ENCODE data around the gene TMEM171. TPM values are rescaled to one million over a fixed set of nuclear protein-coding genes. Genes with fewer than 3 reads are reported as not detected.

The TMEM171 gene
- total RNA-seq, 1 experiment from 2014 or later, result 1.7 TPM

- peaks cover 13% of the 10 kb centered on the region for H3K36me3 Mint-ChIP-seq
- H3K9me3 Mint-ChIP-seq, result peaks cover 23% of the 10 kb centered on the region
- TF ChIP-seq HMGA2 (CRISPR knock-in tag; IDR thresholded peaks at IDR 0.05) (no peak), GTF2I (CRISPR knock-in tag; conservative IDR thresholded peaks at IDR 0.05) (peak; percentile 74; the same call in 1 of the 2 replicates)
- H3K4me1 Mint-ChIP-seq, result no peaks in the 10 kb centered on the region
- H3K4me3 Mint-ChIP-seq, result no peak overlapping the region
- DNase-seq (ENCODE audit: low spot score), result no peak
- POLR2A ChIA-PET, result no interaction called here
- no peaks in the 10 kb centered on the region; the same call in 1 of the 2 replicates for H3K27me3 Mint-ChIP-seq (ENCODE audit: low read depth)
- ATAC-seq, result no peak
- CTCF ChIA-PET, result no interaction called here
- no peak overlapping the region for H3K27ac Mint-ChIP-seq
Measured at GRCh38 chr5:73097740-73098139, 22.6 kb upstream of the TMEM171 start.

GRCh38 chr5:73100109-73100508 is 20.3 kb upstream of the TMEM171 start:
- ATAC-seq, result no peak
- peaks cover 29% of the 10 kb centered on the region for H3K9me3 Mint-ChIP-seq
- no peak for DNase-seq (ENCODE audit: low spot score)
- no peaks in the 10 kb centered on the region; the same call in 1 of the 2 replicates for H3K27me3 Mint-ChIP-seq (ENCODE audit: low read depth)
- CTCF ChIA-PET, result interaction anchor here (1.0 to 1.5 kb wide), 2 partner anchors 71 to 102 kb away, joined by 3 read pairs; no protein-coding TSS in a partner anchor
- no peak overlapping the region for H3K4me3 Mint-ChIP-seq
- POLR2A ChIA-PET, result no interaction called here
- peaks cover 13% of the 10 kb centered on the region for H3K36me3 Mint-ChIP-seq
- TF ChIP-seq MXD4 (CRISPR knock-in tag; IDR thresholded peaks at IDR 0.05; ENCODE audit: borderline replicate concordance) (no peak), USF1 (CRISPR knock-in tag; IDR thresholded peaks at IDR 0.05) (no peak), E2F1 (CRISPR knock-in tag; IDR thresholded peaks at IDR 0.05) (no peak), ZNF532 (CRISPR knock-in tag; IDR thresholded peaks at IDR 0.05; ENCODE audit: borderline replicate concordance) (no peak), ATF6 (CRISPR knock-in tag; IDR thresholded peaks at IDR 0.05) (no peak), ZBTB43 (CRISPR knock-in tag; IDR thresholded peaks at IDR 0.05) (no peak), IRF2 (CRISPR knock-in tag; IDR thresholded peaks at IDR 0.05; ENCODE audit: borderline replicate concordance, low read depth) (no peak), ZMAT4 (CRISPR knock-in tag; IDR thresholded peaks at IDR 0.05) (no peak), TP53 (CRISPR knock-in tag; IDR thresholded peaks at IDR 0.05) (no peak), CDX4 (CRISPR knock-in tag; IDR thresholded peaks at IDR 0.05; ENCODE audit: borderline replicate concordance) (no peak), JUN (CRISPR knock-in tag; IDR thresholded peaks at IDR 0.05) (no peak), STAT6 (CRISPR knock-in tag; conservative IDR thresholded peaks at IDR 0.05; ENCODE audit: low read depth) (no peak), ZNF317 (CRISPR knock-in tag; IDR thresholded peaks at IDR 0.05; ENCODE audit: borderline replicate concordance, low read depth) (no peak)
- no peak overlapping the region for H3K27ac Mint-ChIP-seq
- H3K4me1 Mint-ChIP-seq, result no peaks in the 10 kb centered on the region

Measured in WTC11 (cell line).